ENCODE measurements around the gene APLP2.

DNA sequence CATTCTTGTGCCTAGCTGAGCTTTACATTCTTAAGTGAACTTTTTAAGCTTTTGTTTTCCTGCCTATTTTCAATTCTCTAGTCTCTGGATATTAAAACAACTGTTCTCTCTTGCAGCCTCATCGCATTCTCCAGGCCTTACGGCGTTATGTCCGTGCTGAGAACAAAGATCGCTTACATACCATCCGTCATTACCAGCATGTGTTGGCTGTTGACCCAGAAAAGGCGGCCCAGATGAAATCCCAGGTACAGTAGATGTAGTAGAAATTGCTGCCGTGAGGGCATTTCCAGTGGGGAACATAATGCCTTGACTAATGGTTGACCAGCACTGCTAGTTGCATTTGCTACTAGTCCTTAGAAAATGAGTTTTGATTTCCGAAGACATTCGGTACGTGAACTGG lies 60.2 kb downstream of the APLP2 start:
- TF ChIP-seq, protein P1, sequence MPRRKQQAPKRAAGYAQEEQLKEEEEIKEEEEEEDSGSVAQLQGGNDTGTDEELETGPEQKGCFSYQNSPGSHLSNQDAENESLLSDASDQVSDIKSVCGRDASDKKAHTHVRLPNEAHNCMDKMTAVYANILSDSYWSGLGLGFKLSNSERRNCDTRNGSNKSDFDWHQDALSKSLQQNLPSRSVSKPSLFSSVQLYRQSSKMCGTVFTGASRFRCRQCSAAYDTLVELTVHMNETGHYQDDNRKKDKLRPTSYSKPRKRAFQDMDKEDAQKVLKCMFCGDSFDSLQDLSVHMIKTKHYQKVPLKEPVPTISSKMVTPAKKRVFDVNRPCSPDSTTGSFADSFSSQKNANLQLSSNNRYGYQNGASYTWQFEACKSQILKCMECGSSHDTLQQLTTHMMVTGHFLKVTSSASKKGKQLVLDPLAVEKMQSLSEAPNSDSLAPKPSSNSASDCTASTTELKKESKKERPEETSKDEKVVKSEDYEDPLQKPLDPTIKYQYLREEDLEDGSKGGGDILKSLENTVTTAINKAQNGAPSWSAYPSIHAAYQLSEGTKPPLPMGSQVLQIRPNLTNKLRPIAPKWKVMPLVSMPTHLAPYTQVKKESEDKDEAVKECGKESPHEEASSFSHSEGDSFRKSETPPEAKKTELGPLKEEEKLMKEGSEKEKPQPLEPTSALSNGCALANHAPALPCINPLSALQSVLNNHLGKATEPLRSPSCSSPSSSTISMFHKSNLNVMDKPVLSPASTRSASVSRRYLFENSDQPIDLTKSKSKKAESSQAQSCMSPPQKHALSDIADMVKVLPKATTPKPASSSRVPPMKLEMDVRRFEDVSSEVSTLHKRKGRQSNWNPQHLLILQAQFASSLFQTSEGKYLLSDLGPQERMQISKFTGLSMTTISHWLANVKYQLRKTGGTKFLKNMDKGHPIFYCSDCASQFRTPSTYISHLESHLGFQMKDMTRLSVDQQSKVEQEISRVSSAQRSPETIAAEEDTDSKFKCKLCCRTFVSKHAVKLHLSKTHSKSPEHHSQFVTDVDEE (CRISPR knock-in tag; IDR thresholded peaks at IDR 0.05): no peak
- TF ChIP-seq ZC3H10 (CRISPR knock-in tag; IDR thresholded peaks at IDR 0.05) (no peak), BACH2 (CRISPR knock-in tag; IDR thresholded peaks at IDR 0.05; ENCODE audit: borderline replicate concordance) (no peak), GLIS3 (CRISPR knock-in tag; IDR thresholded peaks at IDR 0.05) (no peak), OSR1 (CRISPR knock-in tag; IDR thresholded peaks at IDR 0.05) (no peak), ZNF565 (CRISPR knock-in tag; conservative IDR thresholded peaks at IDR 0.05; ENCODE audit: low read depth) (no peak)
- TF ChIP-seq, protein P2, sequence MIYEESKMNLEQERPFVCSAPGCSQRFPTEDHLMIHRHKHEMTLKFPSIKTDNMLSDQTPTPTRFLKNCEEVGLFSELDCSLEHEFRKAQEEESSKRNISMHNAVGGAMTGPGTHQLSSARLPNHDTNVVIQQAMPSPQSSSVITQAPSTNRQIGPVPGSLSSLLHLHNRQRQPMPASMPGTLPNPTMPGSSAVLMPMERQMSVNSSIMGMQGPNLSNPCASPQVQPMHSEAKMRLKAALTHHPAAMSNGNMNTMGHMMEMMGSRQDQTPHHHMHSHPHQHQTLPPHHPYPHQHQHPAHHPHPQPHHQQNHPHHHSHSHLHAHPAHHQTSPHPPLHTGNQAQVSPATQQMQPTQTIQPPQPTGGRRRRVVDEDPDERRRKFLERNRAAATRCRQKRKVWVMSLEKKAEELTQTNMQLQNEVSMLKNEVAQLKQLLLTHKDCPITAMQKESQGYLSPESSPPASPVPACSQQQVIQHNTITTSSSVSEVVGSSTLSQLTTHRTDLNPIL (CRISPR knock-in tag; IDR thresholded peaks at IDR 0.05; ENCODE audit: low read depth): no peak

Measured in SK-N-SH treated with all-trans-retinoic acid at 6 μM for 48 hours (cell line).